Activated CD4-positive, alpha-beta memory T cell treated with anti-CD3 and anti-CD28 coated beads, Interleukin-2, amount 10 ng/mL, durations not matched to agents 7 days and 5 days (primary cell): ENCODE data around the gene SCGN. TPM values are rescaled to one million over a fixed set of nuclear protein-coding genes. Genes with fewer than 3 reads are reported as not detected.

ENCODE experiments used
- CTCF ChIA-PET: fragments of 350-600 bp; sonication (Branson Sonifier 250); formaldehyde crosslinking; loops from one replicate; lab custom pipeline; 2021; ENCODE audit warnings: antibody characterized with exemption, inconsistent platforms; lab: Charles Lee
- POLR2A ChIA-PET: fragments of 350-600 bp; sonication (Branson Sonifier 250); formaldehyde crosslinking; loops from one replicate; lab custom pipeline; 2021; ENCODE audit warnings: antibody characterized with exemption; lab: Charles Lee
- DNase-seq: peaks from one replicate; pipeline ENCODE4 v3.0.0-alpha.2; 2020
- H3K27ac Mint-ChIP-seq: one replicate; pipeline ENCODE4 v1.8.0; 2021; ENCODE audit warnings: mild to moderate bottlenecking, mixed read lengths
- H3K27me3 Mint-ChIP-seq: one replicate; pipeline ENCODE4 v1.8.0; 2021; ENCODE audit warnings: mixed read lengths
- H3K36me3 Mint-ChIP-seq: one replicate; pipeline ENCODE4 v1.8.0; 2021; ENCODE audit warnings: low read depth, mixed read lengths
- H3K4me1 Mint-ChIP-seq: one replicate; pipeline ENCODE4 v1.8.0; 2021; ENCODE audit warnings: mixed read lengths
- H3K4me3 Mint-ChIP-seq: one replicate; pipeline ENCODE4 v1.8.0; 2021; ENCODE audit warnings: mild to moderate bottlenecking, mixed read lengths
- H3K9me3 Mint-ChIP-seq: one replicate; pipeline ENCODE4 v1.8.0; 2021; ENCODE audit warnings: mixed read lengths
- total RNA-seq, 2 experiments: library from RNA; stranded (reverse); gene quantifications; one replicate each; pipeline ENCODE4 v1.2.3, GENCODE V29; 2021

Gene SCGN
- total RNA-seq, 2 experiments from 2014 or later = not detected

DNA sequence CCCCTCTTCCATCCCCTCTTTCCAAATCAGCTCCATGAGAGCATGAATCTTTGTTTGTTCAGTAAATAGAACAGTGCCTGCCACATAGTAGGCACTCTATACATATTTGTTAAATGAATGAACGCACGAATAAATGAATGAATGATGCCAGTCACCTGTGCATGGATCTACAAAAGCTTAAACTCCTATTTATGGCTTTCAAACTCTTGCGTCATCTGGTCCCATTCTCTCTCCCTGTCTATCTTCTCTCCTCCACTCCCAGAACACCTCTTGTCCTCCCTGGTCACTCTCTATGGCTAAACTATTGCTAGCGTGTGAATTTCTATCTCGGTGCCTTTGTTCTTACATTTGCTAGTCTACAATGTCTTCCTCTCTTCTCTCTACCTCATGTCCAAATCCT, 24.8 kb downstream of the SCGN start:
- H3K4me3 Mint-ChIP-seq = no peak overlapping the region
- no peaks in the 10 kb centered on the region for H3K4me1 Mint-ChIP-seq
- no peak for DNase-seq
- no peak overlapping the region for H3K27ac Mint-ChIP-seq
- H3K36me3 Mint-ChIP-seq = no peaks in the 10 kb centered on the region
- peaks cover 13% of the 10 kb centered on the region for H3K27me3 Mint-ChIP-seq
- no peaks in the 10 kb centered on the region for H3K9me3 Mint-ChIP-seq
- POLR2A ChIA-PET = no interaction called here
- CTCF ChIA-PET = no interaction called here

DNA sequence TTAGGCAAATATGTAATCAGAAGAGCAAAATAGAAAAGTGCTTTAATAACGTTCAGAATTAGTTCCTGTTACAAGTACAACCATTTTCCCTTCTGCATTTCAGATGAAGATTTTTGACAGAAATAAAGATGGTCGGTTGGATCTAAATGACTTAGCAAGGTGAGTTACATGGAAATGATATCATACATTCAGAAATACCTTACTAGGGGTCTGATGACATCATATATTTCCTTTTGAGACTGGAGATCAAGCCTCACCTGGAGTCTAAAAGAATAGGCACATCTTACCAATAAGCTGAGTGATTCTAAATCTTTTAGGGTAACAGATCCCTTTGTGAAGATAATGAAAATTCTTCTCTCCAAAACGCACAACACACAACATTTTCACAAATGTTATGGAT, 29.8 kb downstream of the SCGN start:
- Mint-ChIP-seq H3K4me3 (no peak overlapping the region), H3K27ac (no peak overlapping the region), H3K27me3 (peaks cover 26% of the 10 kb centered on the region), H3K36me3 (no peaks in the 10 kb centered on the region), H3K9me3 (no peaks in the 10 kb centered on the region), H3K4me1 (no peaks in the 10 kb centered on the region)
- no peak for DNase-seq
- POLR2A ChIA-PET = no interaction called here
- CTCF ChIA-PET = no interaction called here

DNA sequence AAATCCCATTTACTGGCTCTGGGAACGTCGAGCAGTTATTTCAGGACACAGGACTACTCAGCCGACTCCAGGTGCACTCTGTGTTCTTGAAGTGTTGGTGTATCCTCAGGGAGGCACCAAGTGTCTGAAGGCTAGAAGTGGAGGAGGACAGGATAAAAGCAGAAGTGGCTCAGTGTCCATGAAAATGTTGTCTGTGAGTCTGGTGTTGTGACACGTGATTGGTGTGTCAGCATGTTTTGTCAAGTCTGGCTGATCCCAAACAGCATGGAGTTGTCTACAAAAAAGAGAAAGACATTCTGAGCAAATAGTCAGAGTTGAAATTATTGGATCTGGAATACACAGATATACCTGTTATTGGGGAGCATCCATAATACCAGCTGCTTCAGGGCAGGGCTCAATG, 30.3 kb downstream of the SCGN start:
- ChIA-PET POLR2A (no interaction called here), CTCF (no interaction called here)
- no peaks in the 10 kb centered on the region for H3K36me3 Mint-ChIP-seq
- DNase-seq = no peak
- H3K4me1 Mint-ChIP-seq = no peaks in the 10 kb centered on the region
- no peak overlapping the region for H3K27ac Mint-ChIP-seq
- H3K4me3 Mint-ChIP-seq = no peak overlapping the region
- H3K9me3 Mint-ChIP-seq = no peaks in the 10 kb centered on the region
- peaks cover 26% of the 10 kb centered on the region for H3K27me3 Mint-ChIP-seq

DNA sequence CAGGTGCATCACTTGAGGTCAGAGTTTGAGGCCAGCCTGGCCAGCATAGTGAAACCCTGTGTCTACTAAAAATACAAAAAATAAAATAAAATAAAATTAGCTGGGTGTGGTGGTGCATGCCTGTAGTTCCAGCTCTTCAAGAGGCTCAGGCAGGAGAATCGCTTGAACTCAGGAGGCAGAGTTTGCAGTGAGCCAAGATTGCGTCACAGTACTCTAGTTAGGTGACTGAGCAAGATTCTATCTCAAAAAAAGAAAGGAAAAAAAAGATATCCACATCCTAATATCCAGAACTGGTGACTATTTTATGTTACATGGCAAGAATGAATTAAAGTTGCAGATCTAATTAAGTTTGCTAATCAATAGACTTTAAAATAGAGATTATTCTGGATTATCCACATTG, 32.5 kb downstream of the SCGN start:
- H3K27ac Mint-ChIP-seq = no peak overlapping the region
- DNase-seq = no peak
- H3K27me3 Mint-ChIP-seq = peaks cover 32% of the 10 kb centered on the region
- no peaks in the 10 kb centered on the region for H3K4me1 Mint-ChIP-seq
- H3K4me3 Mint-ChIP-seq = no peak overlapping the region
- no peaks in the 10 kb centered on the region for H3K9me3 Mint-ChIP-seq
- ChIA-PET CTCF (interaction anchor here (0.7 kb wide), 1 partner anchor 33 kb away, joined by 3 read pairs; no protein-coding TSS in a partner anchor), POLR2A (no interaction called here)
- H3K36me3 Mint-ChIP-seq = no peaks in the 10 kb centered on the region

DNA sequence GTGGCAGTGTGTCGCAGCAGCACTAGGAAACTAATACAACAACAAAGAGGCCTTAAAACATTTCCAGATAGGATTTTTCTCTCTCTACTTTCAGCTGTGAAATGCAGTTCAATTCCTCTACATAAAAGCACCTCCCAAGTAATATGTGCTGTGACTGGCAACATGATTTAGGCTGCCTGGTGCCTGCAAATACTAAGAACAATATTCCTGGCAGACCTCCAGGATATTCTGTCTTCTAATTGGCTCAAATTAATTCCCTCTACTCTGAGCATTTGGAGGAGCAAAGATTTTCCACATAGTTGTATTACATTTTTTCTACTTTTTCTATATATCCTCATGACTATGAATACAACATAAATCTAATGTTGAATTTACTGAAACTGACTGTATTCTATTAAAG, 33.2 kb downstream of the SCGN start:
- H3K4me1 Mint-ChIP-seq = no peaks in the 10 kb centered on the region
- H3K4me3 Mint-ChIP-seq = no peak overlapping the region
- no peak overlapping the region for H3K27ac Mint-ChIP-seq
- no peaks in the 10 kb centered on the region for H3K36me3 Mint-ChIP-seq
- no peak for DNase-seq
- ChIA-PET CTCF (interaction anchor here (0.7 kb wide), 1 partner anchor 33 kb away, joined by 3 read pairs; no protein-coding TSS in a partner anchor), POLR2A (no interaction called here)
- no peaks in the 10 kb centered on the region for H3K9me3 Mint-ChIP-seq
- H3K27me3 Mint-ChIP-seq = peaks cover 38% of the 10 kb centered on the region

DNA sequence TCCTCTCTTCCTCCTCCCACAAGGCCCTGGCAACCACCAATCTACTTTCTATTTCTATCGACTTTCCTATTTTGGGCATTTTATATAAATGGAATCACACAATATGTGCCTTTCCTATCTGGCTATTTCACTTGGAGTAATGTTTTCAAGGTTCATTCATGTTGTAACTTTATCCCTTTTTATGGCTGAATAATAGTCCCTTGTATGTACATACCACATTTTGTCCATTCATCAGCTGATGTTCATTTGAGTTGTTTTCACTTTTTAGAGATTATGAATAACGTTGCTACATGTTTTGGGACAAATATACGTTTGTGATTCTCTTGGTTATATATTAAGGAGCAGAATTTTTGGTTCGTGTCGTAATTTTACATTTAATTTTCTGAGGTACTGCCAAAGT, 33.9 kb downstream of the SCGN start:
- Mint-ChIP-seq H3K4me3 (no peak overlapping the region), H3K27me3 (peaks cover 36% of the 10 kb centered on the region), H3K4me1 (no peaks in the 10 kb centered on the region), H3K9me3 (no peaks in the 10 kb centered on the region), H3K27ac (no peak overlapping the region), H3K36me3 (no peaks in the 10 kb centered on the region)
- ChIA-PET CTCF (no interaction called here), POLR2A (no interaction called here)
- no peak for DNase-seq

DNA sequence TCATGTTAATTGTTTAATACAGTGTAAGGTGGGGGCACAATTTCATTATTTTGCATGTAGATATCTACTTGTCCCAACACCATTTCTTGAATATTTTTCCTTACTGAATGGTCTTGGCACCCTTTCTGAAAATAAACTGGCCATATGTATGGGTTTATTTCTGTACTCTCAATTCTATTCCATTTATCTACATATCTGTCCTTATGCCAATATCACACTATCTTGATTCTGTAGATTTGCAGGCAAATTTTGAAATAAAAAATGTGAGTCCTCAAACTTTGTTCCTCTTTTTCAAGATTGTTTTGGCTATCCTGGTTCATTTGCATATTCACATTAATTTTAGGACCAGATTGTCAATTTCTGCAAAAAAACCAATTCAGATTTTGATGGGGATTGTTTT, 34.8 kb downstream of the SCGN start:
- Mint-ChIP-seq H3K27me3 (peaks cover 39% of the 10 kb centered on the region), H3K4me3 (no peak overlapping the region), H3K9me3 (no peaks in the 10 kb centered on the region), H3K36me3 (no peaks in the 10 kb centered on the region), H3K27ac (no peak overlapping the region), H3K4me1 (no peaks in the 10 kb centered on the region)
- ChIA-PET CTCF (no interaction called here), POLR2A (no interaction called here)
- no peak for DNase-seq

DNA sequence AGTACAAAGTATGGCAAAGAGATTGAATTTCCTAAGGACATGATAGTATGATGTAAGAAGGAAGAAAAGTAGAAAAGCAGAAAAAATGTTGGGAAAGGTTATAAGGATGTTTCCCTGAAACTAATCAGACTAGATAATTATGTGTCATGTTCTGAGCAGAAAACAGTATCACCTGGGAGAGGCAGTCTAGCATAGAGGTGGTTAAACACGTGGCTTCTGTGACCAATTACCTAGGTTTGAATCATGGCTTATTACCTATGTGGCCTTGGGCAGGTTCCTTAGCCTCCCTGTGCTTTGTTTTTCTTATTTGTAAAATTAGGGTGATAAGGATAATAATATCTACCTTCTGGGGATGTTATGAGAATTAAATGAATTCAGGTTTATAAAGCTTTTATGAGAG, 38.0 kb downstream of the SCGN start:
- peaks cover 36% of the 10 kb centered on the region for H3K27me3 Mint-ChIP-seq
- no peaks in the 10 kb centered on the region for H3K36me3 Mint-ChIP-seq
- H3K4me1 Mint-ChIP-seq = no peaks in the 10 kb centered on the region
- H3K4me3 Mint-ChIP-seq = no peak overlapping the region
- CTCF ChIA-PET = no interaction called here
- DNase-seq = no peak
- POLR2A ChIA-PET = no interaction called here
- no peaks in the 10 kb centered on the region for H3K9me3 Mint-ChIP-seq
- no peak overlapping the region for H3K27ac Mint-ChIP-seq

DNA sequence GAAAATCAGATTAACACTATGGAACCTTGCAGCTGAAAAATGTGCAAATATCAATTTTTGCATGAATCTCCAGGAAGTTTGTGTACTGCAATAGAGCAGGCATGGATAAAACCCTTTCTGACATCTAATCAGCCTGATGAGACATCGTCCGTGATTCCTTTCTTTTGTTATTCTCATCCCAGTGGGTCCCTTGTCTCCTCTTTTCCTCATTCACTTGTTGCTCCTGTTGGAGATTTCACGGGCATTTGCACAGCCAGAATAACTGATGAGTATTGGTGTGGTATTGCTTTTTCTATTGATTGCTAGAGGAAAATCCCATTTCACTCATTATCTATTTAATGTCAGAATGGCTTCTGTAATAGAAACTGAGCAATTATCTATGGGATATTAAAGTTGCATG, 39.9 kb downstream of the SCGN start:
- no peaks in the 10 kb centered on the region for H3K9me3 Mint-ChIP-seq
- ChIA-PET POLR2A (no interaction called here), CTCF (no interaction called here)
- no peak for DNase-seq
- H3K27ac Mint-ChIP-seq = no peak overlapping the region
- H3K4me1 Mint-ChIP-seq = no peaks in the 10 kb centered on the region
- H3K36me3 Mint-ChIP-seq = no peaks in the 10 kb centered on the region
- no peak overlapping the region for H3K4me3 Mint-ChIP-seq
- H3K27me3 Mint-ChIP-seq = peaks cover 31% of the 10 kb centered on the region

DNA sequence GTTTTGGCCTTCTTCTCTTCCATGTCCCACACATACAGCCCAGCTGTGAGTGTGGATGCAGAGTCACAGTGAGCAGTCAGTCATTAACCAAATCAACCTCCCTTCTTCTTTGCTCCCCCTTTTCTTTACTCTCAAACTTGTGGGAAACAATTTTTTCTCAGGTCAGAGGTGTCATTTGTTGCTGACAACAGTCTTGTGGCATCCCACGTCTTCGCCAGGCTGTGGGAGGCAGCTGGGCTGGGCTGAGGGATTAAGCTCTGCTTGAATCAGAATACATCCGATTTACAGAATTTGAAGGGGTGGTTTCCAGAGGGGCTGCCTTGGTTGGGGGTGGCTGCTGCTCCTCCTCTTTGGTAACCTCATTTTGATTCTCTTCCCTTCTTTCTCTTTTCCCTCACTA, 40.5 kb downstream of the SCGN start:
- ChIA-PET CTCF (no interaction called here), POLR2A (no interaction called here)
- Mint-ChIP-seq H3K27me3 (peaks cover 33% of the 10 kb centered on the region), H3K4me3 (no peak overlapping the region), H3K9me3 (no peaks in the 10 kb centered on the region), H3K27ac (no peak overlapping the region), H3K36me3 (no peaks in the 10 kb centered on the region), H3K4me1 (no peaks in the 10 kb centered on the region)
- no peak for DNase-seq

DNA sequence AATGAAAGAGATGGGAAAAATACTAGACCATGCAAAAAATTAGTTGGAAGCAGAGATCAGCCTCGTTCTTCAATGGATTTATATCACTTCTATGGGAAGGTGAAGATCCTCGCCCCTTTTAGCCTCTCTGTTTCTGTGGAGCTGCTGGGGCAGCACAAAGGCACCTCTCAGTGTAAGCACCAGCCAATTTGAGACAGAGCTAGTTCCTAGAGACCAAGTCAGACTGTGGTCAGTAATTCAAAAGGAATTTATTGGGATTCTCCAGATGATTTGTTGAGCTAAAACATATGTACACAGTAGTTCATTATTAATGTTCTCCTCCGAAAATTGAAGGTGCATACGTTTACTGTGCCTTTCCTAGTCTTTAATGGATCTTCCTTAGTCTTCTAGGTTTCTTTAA, 42.4 kb downstream of the SCGN start:
- H3K4me1 Mint-ChIP-seq = no peaks in the 10 kb centered on the region
- no peak overlapping the region for H3K4me3 Mint-ChIP-seq
- H3K9me3 Mint-ChIP-seq = no peaks in the 10 kb centered on the region
- no peaks in the 10 kb centered on the region for H3K36me3 Mint-ChIP-seq
- CTCF ChIA-PET = interaction anchor here (1.5 kb wide), 2 partner anchors 24 to 26 kb away, joined by 4 to 5 read pairs; no protein-coding TSS in a partner anchor
- peaks cover 30% of the 10 kb centered on the region for H3K27me3 Mint-ChIP-seq
- DNase-seq = no peak
- H3K27ac Mint-ChIP-seq = no peak overlapping the region
- POLR2A ChIA-PET = no interaction called here

DNA sequence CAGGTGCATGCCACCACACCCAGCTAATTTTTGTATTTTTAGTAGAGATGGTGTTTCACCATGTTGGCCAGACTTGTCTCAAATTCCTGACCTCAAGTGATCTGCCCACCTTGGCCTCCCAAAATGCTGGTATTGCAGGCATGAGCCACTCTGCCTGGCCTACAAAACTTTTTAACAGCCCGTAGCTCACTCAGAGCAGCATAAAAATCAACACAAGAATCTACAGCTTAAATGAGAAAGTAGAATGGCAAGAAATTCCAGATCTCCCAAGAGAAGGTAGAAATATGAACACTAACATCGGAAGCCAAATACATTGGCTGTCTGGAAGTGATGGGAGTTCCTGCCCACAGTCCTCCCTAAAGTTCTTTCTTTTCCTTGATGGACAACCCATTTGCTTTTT, 43.7 kb downstream of the SCGN start:
- Mint-ChIP-seq H3K4me3 (no peak overlapping the region), H3K36me3 (no peaks in the 10 kb centered on the region), H3K27ac (no peak overlapping the region), H3K4me1 (no peaks in the 10 kb centered on the region), H3K27me3 (peaks cover 21% of the 10 kb centered on the region), H3K9me3 (no peaks in the 10 kb centered on the region)
- no peak for DNase-seq
- POLR2A ChIA-PET = no interaction called here
- CTCF ChIA-PET = no interaction called here

DNA sequence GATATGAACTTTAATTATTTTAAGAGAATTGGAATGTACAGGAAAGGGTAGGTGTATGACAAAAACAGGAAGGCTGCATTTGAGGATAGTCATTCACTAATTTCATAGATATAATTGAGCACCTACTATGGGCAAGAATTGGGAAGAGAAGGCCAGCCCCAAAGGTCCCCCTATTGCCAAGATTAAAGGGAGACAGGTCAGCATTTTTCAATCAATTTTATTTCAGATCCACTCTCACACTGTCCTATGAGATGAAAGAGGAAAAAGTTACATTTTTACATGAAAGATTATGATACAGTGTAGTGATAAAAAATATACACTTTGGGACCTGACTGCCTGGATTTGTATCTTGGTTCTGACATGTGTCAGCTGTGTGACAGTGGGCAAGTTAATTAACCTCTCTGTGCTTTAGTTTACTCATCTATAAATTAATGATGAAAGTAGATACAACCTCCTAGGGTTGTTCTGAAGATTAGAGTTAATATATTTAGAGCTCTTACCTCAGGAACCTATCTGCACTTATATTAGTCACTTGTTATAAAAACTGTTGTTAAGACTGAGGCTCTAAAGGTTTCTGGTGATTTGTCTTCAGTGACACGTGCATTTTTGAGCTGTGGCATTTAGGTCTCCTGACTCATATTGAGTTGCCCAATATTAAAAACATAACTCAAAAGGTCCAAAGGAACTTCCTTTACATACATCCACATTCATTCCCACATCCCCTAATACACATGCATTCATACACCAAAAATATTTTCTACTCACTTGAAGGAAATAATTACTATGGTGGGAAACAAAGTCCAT, 45.7 kb downstream of the SCGN start:
- DNase-seq = no peak
- ChIA-PET POLR2A (no interaction called here), CTCF (no interaction called here)
- Mint-ChIP-seq H3K4me1 (no peaks in the 10 kb centered on the region), H3K36me3 (no peaks in the 10 kb centered on the region), H3K27ac (no peak overlapping the region), H3K4me3 (no peak overlapping the region), H3K9me3 (no peaks in the 10 kb centered on the region), H3K27me3 (peaks cover 17% of the 10 kb centered on the region)

DNA sequence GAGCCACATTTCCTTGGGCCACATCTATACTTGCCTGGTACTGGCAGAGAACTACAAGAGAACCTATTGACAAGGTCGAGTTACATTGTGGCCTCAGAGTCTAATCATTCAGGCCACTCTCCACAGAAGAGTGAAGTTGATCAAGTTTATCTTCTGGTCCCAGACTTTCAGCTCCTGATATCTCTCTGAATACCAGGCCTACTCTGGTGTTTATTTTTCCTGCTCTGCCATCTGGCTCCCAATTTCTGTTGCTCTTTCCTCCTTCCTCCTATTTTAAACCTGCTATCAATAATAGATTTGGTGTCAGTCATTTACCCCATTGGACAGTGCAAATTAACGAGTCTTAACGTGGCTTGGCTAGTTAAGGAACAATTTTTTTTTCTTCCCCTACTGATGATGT, 46.6 kb downstream of the SCGN start:
- Mint-ChIP-seq H3K36me3 (no peaks in the 10 kb centered on the region), H3K4me3 (no peak overlapping the region), H3K9me3 (no peaks in the 10 kb centered on the region), H3K27ac (no peak overlapping the region), H3K27me3 (peaks cover 17% of the 10 kb centered on the region), H3K4me1 (no peaks in the 10 kb centered on the region)
- POLR2A ChIA-PET = no interaction called here
- DNase-seq = no peak
- CTCF ChIA-PET = no interaction called here
